MM.1S (cell line): ENCODE data around the gene ZDHHC11.
"Not testable (repeated sequence)": the region's sequence is repeated elsewhere in the genome, so short reads cannot be mapped to it uniquely, and the experiment has no call there.

Source experiments
- EZH2 ChIP-seq: fragments of 300-600 bp; sonication (generic); optimal IDR thresholded peaks from 2 replicates; pipeline ENCODE3; 2017; ENCODE audit warnings: low read depth, mild to moderate bottlenecking, antibody characterized with exemption, low read length, mixed read lengths
- EZH2phosphoT487 ChIP-seq: fragments of 300-600 bp; sonication (generic); IDR thresholded peaks from 2 replicates; pipeline ENCODE4 v1.6.1; 2018; ENCODE audit warnings: antibody characterized with exemption, low read length
- TF ChIP-seq, protein P1 (sequence below): fragments of 300-600 bp; sonication (generic); IDR thresholded peaks from 2 replicates; pipeline ENCODE4 v1.5.1; 2016; ENCODE audit warnings: antibody characterized with exemption, low read length, mixed read lengths

DNA sequence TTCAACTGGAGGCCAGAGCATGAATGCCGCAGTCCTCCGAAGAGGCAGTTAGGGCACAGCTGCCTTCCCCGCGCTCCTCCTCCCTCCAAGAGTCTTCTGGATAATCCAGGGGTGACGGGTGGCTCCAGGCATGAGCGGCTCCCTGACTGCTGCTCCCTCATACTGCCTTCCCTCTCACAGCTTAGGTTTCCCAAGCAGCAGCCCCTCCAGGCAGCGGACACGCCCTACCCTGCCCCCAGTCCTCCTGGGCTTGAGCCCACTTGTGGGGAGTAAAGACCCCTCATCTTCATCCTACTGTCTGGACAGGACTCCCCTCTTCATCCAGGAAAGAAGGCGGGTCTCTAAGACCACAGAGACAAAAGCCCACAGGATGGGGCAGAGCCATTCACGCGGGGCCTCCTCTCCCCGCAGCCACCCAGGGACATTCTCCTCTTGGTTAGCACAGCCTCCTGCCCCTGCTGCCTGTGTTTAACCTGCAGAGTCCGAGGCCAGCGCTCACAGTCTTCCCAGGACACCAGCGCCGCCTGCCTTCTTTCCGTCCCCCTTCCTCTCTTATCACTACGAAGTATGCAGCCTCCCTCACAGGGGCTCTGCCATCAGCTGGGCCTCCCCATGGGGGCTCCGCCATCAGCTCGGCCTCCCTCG lies 5.6 kb downstream of the ZDHHC11 start:
- TF ChIP-seq, protein P1, sequence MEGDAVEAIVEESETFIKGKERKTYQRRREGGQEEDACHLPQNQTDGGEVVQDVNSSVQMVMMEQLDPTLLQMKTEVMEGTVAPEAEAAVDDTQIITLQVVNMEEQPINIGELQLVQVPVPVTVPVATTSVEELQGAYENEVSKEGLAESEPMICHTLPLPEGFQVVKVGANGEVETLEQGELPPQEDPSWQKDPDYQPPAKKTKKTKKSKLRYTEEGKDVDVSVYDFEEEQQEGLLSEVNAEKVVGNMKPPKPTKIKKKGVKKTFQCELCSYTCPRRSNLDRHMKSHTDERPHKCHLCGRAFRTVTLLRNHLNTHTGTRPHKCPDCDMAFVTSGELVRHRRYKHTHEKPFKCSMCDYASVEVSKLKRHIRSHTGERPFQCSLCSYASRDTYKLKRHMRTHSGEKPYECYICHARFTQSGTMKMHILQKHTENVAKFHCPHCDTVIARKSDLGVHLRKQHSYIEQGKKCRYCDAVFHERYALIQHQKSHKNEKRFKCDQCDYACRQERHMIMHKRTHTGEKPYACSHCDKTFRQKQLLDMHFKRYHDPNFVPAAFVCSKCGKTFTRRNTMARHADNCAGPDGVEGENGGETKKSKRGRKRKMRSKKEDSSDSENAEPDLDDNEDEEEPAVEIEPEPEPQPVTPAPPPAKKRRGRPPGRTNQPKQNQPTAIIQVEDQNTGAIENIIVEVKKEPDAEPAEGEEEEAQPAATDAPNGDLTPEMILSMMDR = not testable (repeated sequence)
- not testable (repeated sequence) for TF ChIP-seq EZH2, EZH2phosphoT487
